H1 (cell line): ENCODE results near the gene SPI1. TPM values are rescaled to one million over a fixed set of nuclear protein-coding genes. Genes with fewer than 3 reads are reported as not detected.

ENCODE experiments used
- CTCF ChIA-PET: fragments of 300-600 bp; sonication (Branson Sonifier 250); formaldehyde crosslinking; loops from one replicate; lab custom pipeline; 2021; ENCODE audit not compliant: partially characterized antibody; lab: Charles Lee
- POLR2A ChIA-PET: fragments of 300-600 bp; sonication (Branson Sonifier 250); formaldehyde crosslinking; loops from one replicate; lab custom pipeline; 2021; ENCODE audit warnings: inconsistent platforms; ENCODE audit not compliant: partially characterized antibody; lab: Charles Lee
- DNase-seq, 2 experiments: peaks; one replicate each; pipeline versions ENCODE4 v3.0.0 to v3.0.0-alpha.2; 2010 to 2022; ENCODE audit warnings: low spot score in 2 of 2, low read depth in 1 of 2, mixed read lengths in 1 of 2
- FAIRE-seq: peaks from 2 replicates; lab custom pipeline; 2011; peaks lifted over from hg19 to GRCh38; lab: Jason Lieb, UNC
- H2AFZ ChIP-seq: 2 replicates; pipeline ENCODE4 v1.8.1; 2012; ENCODE audit warnings: low read length, inconsistent platforms
- H2AK5ac ChIP-seq: 2 replicates; pipeline ENCODE4 v1.6.1; 2013; ENCODE audit warnings: low read depth, low read length
- H2BK120ac ChIP-seq: replicated peaks from 2 replicates; pipeline ENCODE3; 2013; ENCODE audit warnings: low read depth, low read length, inconsistent platforms
- H2BK12ac ChIP-seq: 2 replicates; pipeline ENCODE4 v1.6.1; 2013; ENCODE audit warnings: low read depth, low read length
- H2BK15ac ChIP-seq: 2 replicates; pipeline ENCODE4 v1.6.1; 2013; ENCODE audit warnings: low read length
- H2BK20ac ChIP-seq: 2 replicates; pipeline ENCODE4 v1.6.1; 2013; ENCODE audit warnings: low read length
- H2BK5ac ChIP-seq: 2 replicates; pipeline ENCODE4 v1.6.1; 2013; ENCODE audit warnings: low read depth, low read length
- H3K14ac ChIP-seq: 2 replicates; pipeline ENCODE4 v1.6.1; 2013; ENCODE audit warnings: inconsistent platforms; ENCODE audit not compliant: insufficient read length
- H3K18ac ChIP-seq: 2 replicates; pipeline ENCODE4 v1.6.1; 2013; ENCODE audit warnings: low read length; ENCODE audit errors: extremely low read depth
- H3K23ac ChIP-seq: 2 replicates; pipeline ENCODE4 v1.6.1; 2013; ENCODE audit warnings: inconsistent platforms; ENCODE audit not compliant: insufficient read length
- H3K23me2 ChIP-seq: 2 replicates; pipeline ENCODE4 v1.6.1; 2013; ENCODE audit warnings: low read depth, low read length
- H3K27ac ChIP-seq: 2 replicates; pipeline ENCODE4 v1.6.1; 2011; ENCODE audit warnings: low read depth, low read length, inconsistent platforms
- H3K27me3 ChIP-seq, 4 experiments: replicated peaks in 1 of 4; 1 replicate in 1 of 4; 2 replicates in 3 of 4; pipeline versions ENCODE4 v1.6.1 to v1.8.1; 2011 to 2013; ENCODE audit warnings: low read length in 3 of 4, mild to moderate bottlenecking in 3 of 4, inconsistent platforms in 2 of 4, mixed read lengths in 2 of 4, moderate library complexity in 1 of 4; ENCODE audit not compliant: control insufficient read depth in 3 of 4, insufficient read depth in 3 of 4; ENCODE audit errors: extremely low read depth in 1 of 4
- H3K36me3 ChIP-seq, 4 experiments: 2 replicates each; pipeline versions ENCODE4 v1.6.1 to v1.8.1; 2011 to 2013; ENCODE audit warnings: mild to moderate bottlenecking in 4 of 4, low read length in 3 of 4, moderate library complexity in 2 of 4, control low read depth in 1 of 4, inconsistent platforms in 1 of 4; ENCODE audit not compliant: insufficient read depth in 4 of 4, control insufficient read depth in 2 of 4
- H3K4ac ChIP-seq: replicated peaks from 2 replicates; pipeline ENCODE3; 2013; ENCODE audit warnings: low read length, low read depth, mixed read lengths, inconsistent platforms; ENCODE audit not compliant: insufficient read length
- H3K4me1 ChIP-seq, 4 experiments: replicated peaks in 1 of 4; 1 replicate in 1 of 4; 2 replicates in 3 of 4; pipeline versions ENCODE4 v1.6.1 to v1.8.1; 2011 to 2013; ENCODE audit warnings: low read length in 3 of 4, inconsistent platforms in 2 of 4, mixed read lengths in 1 of 4; ENCODE audit not compliant: insufficient read depth in 4 of 4, control insufficient read depth in 3 of 4
- H3K4me2 ChIP-seq, 2 experiments: 2 replicates each; pipeline versions ENCODE4 v1.6.1 to v1.8.1; 2011 to 2013; ENCODE audit warnings: low read depth in 2 of 2, low read length in 2 of 2, control low read depth in 1 of 2, inconsistent platforms in 1 of 2, mild to moderate bottlenecking in 1 of 2; ENCODE audit not compliant: insufficient read depth in 1 of 2
- H3K4me3 ChIP-seq, 4 experiments: fragments of 200-600, 300-600 bp in 1 of 4; sonication (generic), shearing (Covaris generic), sonication (Bioruptor Twin) in 1 of 4; 2 replicates each; pipeline versions ENCODE4 v1.5.1 to v1.8.1; 2011 to 2016; ENCODE audit warnings: low read length in 4 of 4, low read depth in 3 of 4, control low read depth in 2 of 4, inconsistent platforms in 2 of 4, mild to moderate bottlenecking in 2 of 4, mixed read lengths in 1 of 4, moderate library complexity in 1 of 4; ENCODE audit not compliant: insufficient read depth in 2 of 4; ENCODE audit errors: extremely low read depth in 1 of 4
- H3K56ac ChIP-seq: replicated peaks from 2 replicates; pipeline ENCODE3; 2013; ENCODE audit warnings: low read depth, mild to moderate bottlenecking, mixed read lengths, low read length, inconsistent platforms; ENCODE audit not compliant: insufficient read length
- H3K79me1 ChIP-seq: 2 replicates; pipeline ENCODE4 v1.6.1; 2013; ENCODE audit warnings: low read depth, low read length, control low read depth
- H3K79me2 ChIP-seq, 2 experiments: 2 replicates each; pipeline versions ENCODE4 v1.6.1 to v1.8.1; 2012 to 2013; ENCODE audit warnings: low read length in 2 of 2, mild to moderate bottlenecking in 2 of 2, inconsistent platforms in 1 of 2; ENCODE audit not compliant: insufficient read depth in 2 of 2, control insufficient read depth in 1 of 2
- H3K9ac ChIP-seq, 4 experiments: replicated peaks in 1 of 4; 1 replicate in 1 of 4; 2 replicates in 3 of 4; pipeline versions ENCODE4 v1.6.1 to v1.8.1; 2011 to 2013; ENCODE audit warnings: low read depth in 3 of 4, low read length in 3 of 4, control low read depth in 2 of 4, mild to moderate bottlenecking in 2 of 4, moderate library complexity in 2 of 4, inconsistent platforms in 1 of 4; ENCODE audit errors: extremely low read depth in 1 of 4
- H3K9me3 ChIP-seq, 2 experiments: 2 replicates each; pipeline versions ENCODE4 v1.6.1 to v1.8.1; 2012 to 2013; ENCODE audit warnings: mild to moderate bottlenecking in 2 of 2, moderate library complexity in 2 of 2, control low read depth in 1 of 2, inconsistent platforms in 1 of 2, low read depth in 1 of 2, low read length in 1 of 2, mixed read lengths in 1 of 2; ENCODE audit not compliant: insufficient read depth in 2 of 2
- H4K20me1 ChIP-seq, 2 experiments: replicated peaks in 1 of 2; 2 replicates each; pipeline versions ENCODE3 to v1.8.1; 2011 to 2013; ENCODE audit warnings: inconsistent platforms in 2 of 2, low read length in 2 of 2, mild to moderate bottlenecking in 1 of 2; ENCODE audit not compliant: insufficient read depth in 2 of 2, control insufficient read depth in 1 of 2
- H4K5ac ChIP-seq: 2 replicates; pipeline ENCODE4 v1.6.1; 2013; ENCODE audit warnings: low read length, low read depth, mixed read lengths, inconsistent platforms; ENCODE audit not compliant: insufficient read length
- H4K8ac ChIP-seq: 2 replicates; pipeline ENCODE4 v1.8.0; 2013; ENCODE audit warnings: mild to moderate bottlenecking, moderate library complexity, low read length, inconsistent platforms; ENCODE audit not compliant: insufficient read depth; ENCODE audit errors: extremely low read depth
- H4K91ac ChIP-seq: replicated peaks from 2 replicates; pipeline ENCODE3; 2013; ENCODE audit warnings: low read length, mixed read lengths, inconsistent platforms; ENCODE audit not compliant: insufficient read length
- BACH1 ChIP-seq: IDR thresholded peaks from 2 replicates; pipeline ENCODE4 v1.6.1; 2012; ENCODE audit warnings: low read length, improper control_type of control experiment
- CEBPB ChIP-seq: IDR thresholded peaks from 2 replicates; pipeline ENCODE4 v1.6.1; 2012; ENCODE audit warnings: low read depth, low read length
- CTBP2 ChIP-seq: IDR thresholded peaks from 2 replicates; pipeline ENCODE4 v1.7.0; 2011; ENCODE audit warnings: borderline replicate concordance, mild to moderate bottlenecking, moderate library complexity, mixed read lengths, low read length; ENCODE audit not compliant: insufficient read depth, insufficient read length
- EGR1 ChIP-seq: IDR thresholded peaks from 2 replicates; pipeline ENCODE4 v1.6.1; 2011; ENCODE audit warnings: low read depth, low read length, borderline replicate concordance
- HDAC2 ChIP-seq, 2 experiments: fragments of 300-600 bp in 1 of 2; sonication (generic) in 1 of 2; IDR thresholded peaks; 2 replicates each; pipeline ENCODE4 v1.6.1; 2011 to 2012; ENCODE audit warnings: low read depth in 2 of 2, low read length in 2 of 2, mild to moderate bottlenecking in 2 of 2, moderate library complexity in 2 of 2, borderline replicate concordance in 1 of 2, inconsistent platforms in 1 of 2
- RNF2 ChIP-seq: fragments of 200-900, 300-1000 bp; sonication (generic); IDR thresholded peaks from 2 replicates; pipeline ENCODE4 v1.7.1; 2016; ENCODE audit warnings: borderline replicate concordance, low read depth, mild to moderate bottlenecking, antibody characterized with exemption, low read length; ENCODE audit not compliant: poor library complexity, severe bottlenecking; ENCODE audit errors: missing control alignments
- SAP30 ChIP-seq: fragments of 300-600 bp; sonication (generic); IDR thresholded peaks from 2 replicates; pipeline ENCODE4 v1.7.1; 2012; ENCODE audit warnings: low read length, moderate library complexity, mild to moderate bottlenecking, inconsistent platforms; ENCODE audit not compliant: insufficient read depth, insufficient replicate concordance
- SIN3A ChIP-seq, 2 experiments: IDR thresholded peaks in 1 of 2; conservative IDR thresholded peaks in 1 of 2; 2 replicates each; pipeline ENCODE4 v1.6.1; 2011 to 2012; ENCODE audit warnings: low read length in 2 of 2, improper control_type of control experiment in 1 of 2, low read depth in 1 of 2, mild to moderate bottlenecking in 1 of 2
- SIX5 ChIP-seq: IDR thresholded peaks from 2 replicates; pipeline ENCODE4 v1.6.1; 2011; ENCODE audit warnings: mild to moderate bottlenecking, low read depth, low read length
- SP2 ChIP-seq: IDR thresholded peaks from 2 replicates; pipeline ENCODE4 v1.6.1; 2012; ENCODE audit warnings: mild to moderate bottlenecking, low read length, inconsistent platforms
- SRF ChIP-seq: IDR thresholded peaks from 2 replicates; pipeline ENCODE4 v1.6.1; 2011; ENCODE audit warnings: mild to moderate bottlenecking, low read depth, low read length, moderate library complexity
- TAF1 ChIP-seq: IDR thresholded peaks from 2 replicates; pipeline ENCODE4 v1.6.1; 2011; ENCODE audit warnings: mild to moderate bottlenecking, low read depth, low read length
- TAF7 ChIP-seq: optimal IDR thresholded peaks from 2 replicates; pipeline ENCODE3; 2011; ENCODE audit warnings: low read depth, mild to moderate bottlenecking, inconsistent platforms, low read length, moderate library complexity, borderline replicate concordance
- WGBS, 2 experiments: shearing (Covaris generic) in 1 of 2; methylation state at CpG; one replicate each; pipeline versions ENCODE4 v1.1.6 to v1.1.7; 2013 to 2015; ENCODE audit warnings: low lambda C conversion rate in 2 of 2, mixed read lengths in 2 of 2, inconsistent platforms in 1 of 2, low coverage in 1 of 2, missing lambda C conversion rate in 1 of 2; ENCODE audit not compliant: insufficient replicate concordance in 2 of 2, insufficient coverage in 1 of 2, insufficient read length in 1 of 2; ENCODE audit errors: extremely low coverage in 1 of 2, missing lambda C conversion rate in 1 of 2; 5-methylcytosine and 5-hydroxymethylcytosine counted together
- polyA plus RNA-seq, 7 experiments: library from polyadenylated mRNA; depleted of rRNA in 3 of 7; stranded (reverse) in 5 of 7; unstranded in 2 of 7; fragments of >200 nt in 5 of 7; fragments of 200-250 nt in 2 of 7; gene quantifications; 1 replicate in 5 of 7; 2 replicates in 1 of 7; 4 replicates in 1 of 7; pipeline versions ENCODE4 v1.2.1 to v1.2.3, GENCODE V29; 2011 to 2013; ENCODE audit warnings: missing spikeins in 2 of 7, mixed read lengths in 2 of 7
- total RNA-seq: library from RNA; stranded (reverse); fragmentation: NEBNext Ultra II Directional; extraction: Animal tissue kit (Norgen Biotek cat#: 25700); gene quantifications from 2 replicates; pipeline ENCODE4 v1.2.1, GENCODE V29; 2021

The SPI1 gene
- total and polyA plus RNA-seq, 2 of the 8 experiments (the other 6 are each of a cell fraction or from before 2014, with no cell fraction given), result 0.12 TPM; not detected in 1

DNA sequence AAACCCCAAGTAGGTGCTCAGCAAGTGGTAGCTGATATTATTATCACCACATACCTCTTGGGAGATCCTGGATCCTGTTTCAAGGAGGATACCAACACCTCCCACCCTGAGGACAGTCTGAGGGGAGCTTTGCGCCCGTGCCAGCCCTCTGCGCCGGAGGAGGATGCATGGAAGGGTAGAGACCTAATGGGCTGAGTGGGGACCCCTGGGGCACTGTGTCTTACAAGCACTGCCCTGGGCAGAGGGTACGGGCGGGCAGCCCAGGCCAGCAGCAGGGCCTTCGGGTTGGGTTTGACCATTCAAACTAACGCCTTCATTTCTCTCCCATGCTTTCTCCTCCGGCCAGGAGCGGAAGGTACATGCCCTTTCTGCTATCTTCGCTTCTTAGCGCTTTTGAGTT lies 52.1 kb downstream of the SPI1 start:
- H4K5ac ChIP-seq, result no peak overlapping the region
- no peak overlapping the region for H3K56ac ChIP-seq
- no peak for FAIRE-seq
- TF ChIP-seq TAF7 (no peak), SAP30 (no peak), SIX5 (no peak), RNF2 (no peak), CEBPB (no peak), EGR1 (no peak), CTBP2 (no peak), SIN3A (conservative IDR thresholded peaks at IDR 0.05 in 1 of 2, IDR thresholded peaks at IDR 0.05 in 1 of 2; ENCODE audit: low read depth in 1 of 2, low read length in 2 of 2) (no peak), TAF1 (no peak), SRF (no peak), BACH1 (no peak), SP2 (no peak), HDAC2 (IDR thresholded peaks at IDR 0.05; ENCODE audit: borderline replicate concordance in 1 of 2, low read depth in 2 of 2, low read length in 2 of 2) (no peak)

More for the DNA sequence above, 52.1 kb downstream of the SPI1 start:
- H3K9ac ChIP-seq, result no peak overlapping the region
- no peak overlapping the region for H4K8ac ChIP-seq
- H2AFZ ChIP-seq, result no peak overlapping the region
- no peak overlapping the region for H2BK120ac ChIP-seq
- no peak overlapping the region for H3K14ac ChIP-seq
- no peaks in the 10 kb centered on the region for H3K27me3 ChIP-seq
- CTCF ChIA-PET, result interaction anchor here (0.6 to 1.3 kb wide), 6 partner anchors 36 to 721 kb away, joined by 3 to 5 read pairs (median 3); no protein-coding TSS in a partner anchor
- no peak overlapping the region for H2BK15ac ChIP-seq
- no peaks in the 10 kb centered on the region; the same call in 1 of the 2 replicates for H3K79me1 ChIP-seq
- H3K9me3 ChIP-seq, result no peaks in the 10 kb centered on the region
- no peak overlapping the region for H2BK5ac ChIP-seq
- H3K4me2 ChIP-seq, result no peak overlapping the region
- no peak for DNase-seq
- peaks cover 0 to 2% of the 10 kb centered on the region in 2 experiments for H4K20me1 ChIP-seq
- no peak overlapping the region for H4K91ac ChIP-seq
- H3K4ac ChIP-seq, result no peak overlapping the region
- no peak overlapping the region for H3K18ac ChIP-seq
- POLR2A ChIA-PET, result interaction anchor here (0.7 to 1.0 kb wide), 3 partner anchors 13 to 91 kb away, joined by 3 read pairs; no protein-coding TSS in a partner anchor
- no peaks in the 10 kb centered on the region for H3K4me1 ChIP-seq
- no peak overlapping the region for H3K23ac ChIP-seq
- H3K36me3 ChIP-seq, result peaks cover 0 to 23% (median 8%) of the 10 kb centered on the region in 4 experiments; a peak in 5 of 8 replicates
- H3K79me2 ChIP-seq, result no peaks in the 10 kb centered on the region
- H2BK12ac ChIP-seq, result no peak overlapping the region
- no peak overlapping the region for H2BK20ac ChIP-seq
- no peak overlapping the region for H3K27ac ChIP-seq
- H3K23me2 ChIP-seq, result no peaks in the 10 kb centered on the region
- WGBS, 2 experiments, result 96% methylated on average over 12 of the region's 12 CpGs; no CpG with 5 or more reads in 1 of the 2 experiments
- H2AK5ac ChIP-seq, result no peak overlapping the region
- no peak overlapping the region for H3K4me3 ChIP-seq
